Natural killer cell treated with Interleukin-12 subunit alpha and Interleukin-12 subunit beta and Interleukin-15 and Interleukin-18, amount 100 ng/mL, for 72 hours (primary cell): ENCODE data around the gene NR2C2AP. TPM values are rescaled to one million over a fixed set of nuclear protein-coding genes. Genes with fewer than 3 reads are reported as not detected.
A peak's percentile ranks its signal among the peaks of the same experiment; 100 is the strongest.

Experiments used
- ATAC-seq, 2 donors: fragments of 150-1000 bp; cut with Tn5 transposase in 1 of 2; sonication (Bioruptor Pico), chemical (Tn5 transposase) in 1 of 2; 2 replicates each; pipeline ENCODE4 v1.10.0; 2021
- DNase-seq: peaks from one replicate; pipeline ENCODE4 v3.0.0; 2022; ENCODE audit warnings: low spot score
- H3K27ac Mint-ChIP-seq, 2 donors: 1 replicate in 1 of 2; 2 replicates in 1 of 2; pipeline ENCODE4 v1.8.0; 2022; ENCODE audit warnings: mixed read lengths in 2 of 2, mild to moderate bottlenecking in 1 of 2, moderate library complexity in 1 of 2
- H3K27me3 Mint-ChIP-seq, 2 donors: 1 replicate in 1 of 2; 2 replicates in 1 of 2; pipeline ENCODE4 v1.8.0; 2022; ENCODE audit warnings: mixed read lengths in 2 of 2
- H3K36me3 Mint-ChIP-seq: one replicate; pipeline ENCODE4 v1.8.0; 2022; ENCODE audit warnings: mixed read lengths
- H3K4me1 Mint-ChIP-seq, 2 donors: 1 replicate in 1 of 2; 2 replicates in 1 of 2; pipeline ENCODE4 v1.8.0; 2022; ENCODE audit warnings: low read depth in 2 of 2, mixed read lengths in 2 of 2, mild to moderate bottlenecking in 1 of 2
- H3K4me3 Mint-ChIP-seq: one replicate; pipeline ENCODE4 v1.8.0; 2022; ENCODE audit warnings: mixed read lengths
- H3K9me3 Mint-ChIP-seq: 2 replicates; pipeline ENCODE4 v1.8.0; 2022; ENCODE audit warnings: mixed read lengths
- total RNA-seq, 2 donors: library from RNA; stranded (reverse); gene quantifications; one replicate each; pipeline ENCODE4 v1.2.3, GENCODE V29; 2022

The NR2C2AP gene
- total RNA-seq, result 10 to 100 TPM; 34.0 to 71.0 TPM

GRCh38 chr19:19203012-19203856 lies at the start of gene NR2C2AP:
NR2C2AP (minus strand) TSS chr19:19203414; CDS start chr19:19203060, 354 bp downstream.
- H3K36me3 Mint-ChIP-seq, result no peaks in the 10 kb centered on the region
- no peaks in the 10 kb centered on the region for H3K9me3 Mint-ChIP-seq
- ATAC-seq, result peak; percentile 93 to 95
- H3K27ac Mint-ChIP-seq, result peak within 1 kb of the TSS; percentile 86 to 92
- no peaks in the 10 kb centered on the region for H3K27me3 Mint-ChIP-seq
- peak within 1 kb of the TSS; percentile 91 for H3K4me3 Mint-ChIP-seq
- H3K4me1 Mint-ChIP-seq, result peaks cover 19 to 21% of the 10 kb centered on the region in 2 donors
- peak; percentile 92 for DNase-seq

- DNase-seq, result no peak
- Mint-ChIP-seq H3K27me3 (peaks cover 15 to 25% of the 10 kb centered on the region in 2 donors), H3K4me3 (no peak overlapping the region), H3K27ac (no peak overlapping the region), H3K4me1 (no peaks in the 10 kb centered on the region), H3K9me3 (no peaks in the 10 kb centered on the region), H3K36me3 (no peaks in the 10 kb centered on the region)
- ATAC-seq, result no peak
Observed at GRCh38 chr19:19250196-19250801, 47.1 kb upstream of the NR2C2AP start.

- ATAC-seq (no peak), DNase-seq (no peak)
- peaks cover 6% of the 10 kb centered on the region for H3K36me3 Mint-ChIP-seq
- no peak overlapping the region for H3K4me3 Mint-ChIP-seq
- H3K27me3 Mint-ChIP-seq, result peaks cover 8 to 12% of the 10 kb centered on the region in 2 donors
- peaks cover 5% of the 10 kb centered on the region for H3K9me3 Mint-ChIP-seq
- H3K4me1 Mint-ChIP-seq, result no peaks in the 10 kb centered on the region
- H3K27ac Mint-ChIP-seq, result no peak overlapping the region
Observed at GRCh38 chr19:19240476-19240875, 37.3 kb upstream of the NR2C2AP start.

- no peak for DNase-seq
- Mint-ChIP-seq H3K4me3 (no peak overlapping the region), H3K27me3 (peaks cover 8 to 12% of the 10 kb centered on the region in 2 donors), H3K36me3 (peaks cover 6% of the 10 kb centered on the region), H3K9me3 (peaks cover 5% of the 10 kb centered on the region), H3K4me1 (no peaks in the 10 kb centered on the region), H3K27ac (no peak overlapping the region)
- no peak for ATAC-seq
Observed at GRCh38 chr19:19239675-19240074, 36.5 kb upstream of the NR2C2AP start.

GRCh38 chr19:19238126-19238894 lies 35.1 kb upstream of the NR2C2AP start:
- Mint-ChIP-seq H3K4me3 (no peak overlapping the region), H3K9me3 (peaks cover 5% of the 10 kb centered on the region), H3K4me1 (no peaks in the 10 kb centered on the region), H3K27me3 (peaks cover 8 to 12% of the 10 kb centered on the region in 2 donors), H3K36me3 (peaks cover 6% of the 10 kb centered on the region), H3K27ac (no peak overlapping the region)
- DNase-seq (no peak), ATAC-seq (no peak)

GRCh38 chr19:19236173-19236572 lies 33.0 kb upstream of the NR2C2AP start:
- no peak for DNase-seq
- ATAC-seq, result no peak
- peaks cover 8 to 12% of the 10 kb centered on the region in 2 donors for H3K27me3 Mint-ChIP-seq
- peaks cover 6% of the 10 kb centered on the region for H3K36me3 Mint-ChIP-seq
- no peak overlapping the region for H3K27ac Mint-ChIP-seq
- H3K9me3 Mint-ChIP-seq, result peaks cover 5% of the 10 kb centered on the region
- no peak overlapping the region for H3K4me3 Mint-ChIP-seq
- H3K4me1 Mint-ChIP-seq, result no peaks in the 10 kb centered on the region

GRCh38 chr19:19234220-19234816 lies 31.1 kb upstream of the NR2C2AP start:
- DNase-seq, result no peak
- Mint-ChIP-seq H3K27me3 (peaks cover 8 to 10% of the 10 kb centered on the region in 2 donors), H3K4me1 (no peaks in the 10 kb centered on the region), H3K9me3 (peaks cover 5% of the 10 kb centered on the region), H3K36me3 (peaks cover 6% of the 10 kb centered on the region), H3K4me3 (no peak overlapping the region), H3K27ac (no peak overlapping the region)
- ATAC-seq, result no peak

GRCh38 chr19:19232261-19232721 lies 29.1 kb upstream of the NR2C2AP start:
- H3K36me3 Mint-ChIP-seq, result peaks cover 6% of the 10 kb centered on the region
- no peak overlapping the region for H3K4me3 Mint-ChIP-seq
- no peak overlapping the region for H3K27ac Mint-ChIP-seq
- peaks cover 5 to 9% of the 10 kb centered on the region in 2 donors for H3K27me3 Mint-ChIP-seq
- ATAC-seq (no peak), DNase-seq (no peak)
- H3K9me3 Mint-ChIP-seq, result peaks cover 5% of the 10 kb centered on the region
- H3K4me1 Mint-ChIP-seq, result no peaks in the 10 kb centered on the region

- H3K27me3 Mint-ChIP-seq, result peaks cover 3 to 9% of the 10 kb centered on the region in 2 donors
- ATAC-seq, result no peak
Observed at GRCh38 chr19:19230999-19231398, 27.8 kb upstream of the NR2C2AP start.

GRCh38 chr19:19229701-19230100 lies 26.5 kb upstream of the NR2C2AP start:
- ATAC-seq, result no peak
- Mint-ChIP-seq H3K36me3 (no peaks in the 10 kb centered on the region), H3K27ac (no peak overlapping the region), H3K4me1 (peaks cover 0 to 5% of the 10 kb centered on the region in 2 donors), H3K9me3 (no peaks in the 10 kb centered on the region), H3K4me3 (no peak overlapping the region), H3K27me3 (peaks cover 3 to 9% of the 10 kb centered on the region in 2 donors)
- no peak for DNase-seq

More at GRCh38 chr19:19230999-19231398, 27.8 kb upstream of the NR2C2AP start:
- H3K4me1 Mint-ChIP-seq, result no peaks in the 10 kb centered on the region
- H3K27ac Mint-ChIP-seq, result no peak overlapping the region
- no peak overlapping the region for H3K4me3 Mint-ChIP-seq
- DNase-seq, result no peak
- H3K36me3 Mint-ChIP-seq, result peaks cover 2% of the 10 kb centered on the region
- H3K9me3 Mint-ChIP-seq, result peaks cover 2% of the 10 kb centered on the region

GRCh38 chr19:19227217-19227616 lies 24.0 kb upstream of the NR2C2AP start:
- no peak overlapping the region for H3K4me3 Mint-ChIP-seq
- peaks cover 0 to 9% of the 10 kb centered on the region in 2 donors for H3K4me1 Mint-ChIP-seq
- no peaks in the 10 kb centered on the region for H3K36me3 Mint-ChIP-seq
- no peak overlapping the region for H3K27ac Mint-ChIP-seq
- H3K9me3 Mint-ChIP-seq, result no peaks in the 10 kb centered on the region
- peaks cover 3 to 9% of the 10 kb centered on the region in 2 donors for H3K27me3 Mint-ChIP-seq
- DNase-seq (no peak), ATAC-seq (no peak)

- no peaks in the 10 kb centered on the region for H3K36me3 Mint-ChIP-seq
- no peak overlapping the region for H3K4me3 Mint-ChIP-seq
- peaks cover 0 to 9% of the 10 kb centered on the region in 2 donors for H3K4me1 Mint-ChIP-seq
- ATAC-seq (no peak), DNase-seq (no peak)
- peaks cover 3 to 9% of the 10 kb centered on the region in 2 donors for H3K27me3 Mint-ChIP-seq
- H3K27ac Mint-ChIP-seq, result no peak overlapping the region
- H3K9me3 Mint-ChIP-seq, result no peaks in the 10 kb centered on the region
Observed at GRCh38 chr19:19226663-19227062, 23.4 kb upstream of the NR2C2AP start.

GRCh38 chr19:19226204-19226603 lies 23.0 kb upstream of the NR2C2AP start:
- Mint-ChIP-seq H3K4me1 (peaks cover 0 to 9% of the 10 kb centered on the region in 2 donors), H3K9me3 (no peaks in the 10 kb centered on the region), H3K4me3 (no peak overlapping the region), H3K36me3 (no peaks in the 10 kb centered on the region), H3K27me3 (peaks cover 3 to 9% of the 10 kb centered on the region in 2 donors), H3K27ac (no peak overlapping the region)
- DNase-seq, result no peak
- ATAC-seq, result no peak
